Endodermal cell (in vitro differentiated cells): ENCODE data around the gene RRAGC. TPM values are rescaled to one million over a fixed set of nuclear protein-coding genes. Genes with fewer than 3 reads are reported as not detected.
A peak's percentile ranks its signal among the peaks of the same experiment; 100 is the strongest.

Experiments
- DNase-seq: peaks from one replicate; pipeline ENCODE4 v3.0.0-alpha.2; 2017
- H3K27ac ChIP-seq: 2 replicates; pipeline ENCODE4 v1.5.1; 2013; ENCODE audit warnings: mild to moderate bottlenecking, low read depth, low read length, moderate library complexity
- H3K27me3 ChIP-seq: 2 replicates; pipeline ENCODE4 v1.6.1; 2013; ENCODE audit warnings: mild to moderate bottlenecking, low read length, moderate library complexity; ENCODE audit not compliant: insufficient read depth, control insufficient read depth, poor library complexity, severe bottlenecking
- H3K36me3 ChIP-seq: 2 replicates; pipeline ENCODE4 v1.7.0; 2013; ENCODE audit warnings: mild to moderate bottlenecking, low read length, moderate library complexity; ENCODE audit not compliant: control insufficient read depth, insufficient read depth
- H3K4me1 ChIP-seq: one replicate; pipeline ENCODE4 v1.7.0; 2013; ENCODE audit warnings: low read length; ENCODE audit not compliant: control insufficient read depth, insufficient read depth
- H3K4me3 ChIP-seq: 2 replicates; pipeline ENCODE4 v1.5.1; 2013; ENCODE audit warnings: mild to moderate bottlenecking, low read length, moderate library complexity
- H3K9ac ChIP-seq: 2 replicates; pipeline ENCODE4 v1.6.1; 2013; ENCODE audit warnings: mild to moderate bottlenecking, low read length, moderate library complexity; ENCODE audit not compliant: poor library complexity, severe bottlenecking; ENCODE audit errors: extremely low read depth
- H3K9me3 ChIP-seq: 2 replicates; pipeline ENCODE4 v1.6.1; 2013; ENCODE audit warnings: mild to moderate bottlenecking, low read length, moderate library complexity; ENCODE audit not compliant: control insufficient read depth
- H3K27ac Mint-ChIP-seq: 2 replicates; pipeline ENCODE4 v1.8.0; 2020; ENCODE audit warnings: mixed read lengths
- H3K27me3 Mint-ChIP-seq: 2 replicates; pipeline ENCODE4 v1.8.0; 2021; ENCODE audit warnings: mild to moderate bottlenecking, mixed read lengths; ENCODE audit not compliant: insufficient read depth
- H3K36me3 Mint-ChIP-seq: 2 replicates; pipeline ENCODE4 v1.8.0; 2020; ENCODE audit warnings: low read depth, mixed read lengths
- H3K4me1 Mint-ChIP-seq: 2 replicates; pipeline ENCODE4 v1.8.0; 2020; ENCODE audit warnings: mixed read lengths
- H3K4me3 Mint-ChIP-seq: 2 replicates; pipeline ENCODE4 v1.8.0; 2020; ENCODE audit warnings: mild to moderate bottlenecking, moderate library complexity, mixed read lengths
- H3K9me3 Mint-ChIP-seq: 2 replicates; pipeline ENCODE4 v1.8.0; 2020; ENCODE audit warnings: mild to moderate bottlenecking, mixed read lengths
- CTCF ChIP-seq: fragments of 200-600 bp; sonication (generic); conservative IDR thresholded peaks from 2 replicates; pipeline ENCODE4 v1.5.0; 2021; ENCODE audit warnings: antibody characterized with exemption, mild to moderate bottlenecking
- WGBS, 2 experiments: methylation state at CpG; one replicate each; pipeline versions ENCODE4 v1.1.5 to v1.1.7; 2013; ENCODE audit warnings: missing lambda C conversion rate in 2 of 2, mixed read lengths in 1 of 2; ENCODE audit not compliant: insufficient coverage in 1 of 2, insufficient read length in 1 of 2; 5-methylcytosine and 5-hydroxymethylcytosine counted together
- total RNA-seq, 2 donors: library from RNA; stranded (reverse); fragmentation: NEBNext Ultra II Directional in 1 of 2; extraction: Animal tissue kit (Norgen Biotek cat#: 25700) in 1 of 2; gene quantifications; 2 replicates in 1 of 2; 3 replicates in 1 of 2; pipeline ENCODE4 v1.2.1, GENCODE V29; 2021

Gene RRAGC
- total RNA-seq, 2 donors from 2014 or later = 23.0 to 33.2 TPM

GRCh38 chr1:38834937-38835827 lies 24.4 kb downstream of the RRAGC start:
- Mint-ChIP-seq H3K4me3 (no peak overlapping the region), H3K36me3 (peaks cover 17% of the 10 kb centered on the region), H3K4me1 (no peaks in the 10 kb centered on the region), H3K9me3 (no peaks in the 10 kb centered on the region), H3K27me3 (peaks cover 11% of the 10 kb centered on the region), H3K27ac (no peak overlapping the region)
- Histone ChIP-seq H3K9ac (no peak overlapping the region), H3K4me3 (no peak overlapping the region), H3K27ac (no peak overlapping the region), H3K9me3 (no peaks in the 10 kb centered on the region), H3K36me3 (peaks cover 22% of the 10 kb centered on the region), H3K27me3 (no peaks in the 10 kb centered on the region), H3K4me1 (no peaks in the 10 kb centered on the region)
- 63 to 65% methylated on average over 2 to 3 of the region's 3 CpGs for WGBS, 2 experiments
- peak; percentile 90 for TF ChIP-seq CTCF
- DNase-seq = peak; percentile 80

- Histone ChIP-seq H3K27me3 (no peaks in the 10 kb centered on the region), H3K4me3 (no peak overlapping the region), H3K36me3 (peaks cover 16% of the 10 kb centered on the region), H3K9me3 (no peaks in the 10 kb centered on the region), H3K27ac (no peak overlapping the region), H3K9ac (no peak overlapping the region), H3K4me1 (no peaks in the 10 kb centered on the region)
- no peak for TF ChIP-seq CTCF
- no peaks in the 10 kb centered on the region for H3K4me1 Mint-ChIP-seq
- no peak overlapping the region for H3K27ac Mint-ChIP-seq
- no peak for DNase-seq
- H3K4me3 Mint-ChIP-seq = no peak overlapping the region
- 94 to 97% methylated on average over 3 of the region's 3 CpGs for WGBS, 2 experiments
- peaks cover 13% of the 10 kb centered on the region for H3K36me3 Mint-ChIP-seq
- no peaks in the 10 kb centered on the region for H3K9me3 Mint-ChIP-seq
- peaks cover 18% of the 10 kb centered on the region for H3K27me3 Mint-ChIP-seq
These were observed 25.3 kb downstream of the RRAGC start for GRCh38 chr1:38834221-38834782.

- peaks cover 18% of the 10 kb centered on the region for H3K27me3 Mint-ChIP-seq
- H3K4me3 ChIP-seq = no peak overlapping the region
- no peaks in the 10 kb centered on the region for H3K9me3 ChIP-seq
- no peaks in the 10 kb centered on the region for H3K9me3 Mint-ChIP-seq
- H3K4me1 Mint-ChIP-seq = no peaks in the 10 kb centered on the region
- H3K36me3 Mint-ChIP-seq = peaks cover 3% of the 10 kb centered on the region
- no peak for TF ChIP-seq CTCF
- peak overlapping the region; percentile 13 for H3K27ac ChIP-seq
- H3K27me3 ChIP-seq = no peaks in the 10 kb centered on the region
- H3K27ac Mint-ChIP-seq = no peak overlapping the region
- no peak overlapping the region for H3K9ac ChIP-seq
- DNase-seq = no peak
- H3K4me3 Mint-ChIP-seq = no peak overlapping the region
- H3K36me3 ChIP-seq = peaks cover 5% of the 10 kb centered on the region
- no peaks in the 10 kb centered on the region for H3K4me1 ChIP-seq
- 57 to 84% methylated on average over 2 to 3 of the region's 3 CpGs for WGBS, 2 experiments
These were observed 26.4 kb downstream of the RRAGC start for GRCh38 chr1:38833146-38833545.
